HG02870 (cell line): ENCODE results near the gene GRIK4.
A peak's percentile ranks its signal among the peaks of the same experiment; 100 is the strongest.

Experiments
- ATAC-seq: cut with Tn5 transposase; IDR thresholded peaks from one replicate; pipeline ENCODE4 v1.9.1; 2021; ENCODE audit warnings: mild to moderate bottlenecking, moderate library complexity; ENCODE audit not compliant: unreplicated experiment

The GRIK4 gene

DNA sequence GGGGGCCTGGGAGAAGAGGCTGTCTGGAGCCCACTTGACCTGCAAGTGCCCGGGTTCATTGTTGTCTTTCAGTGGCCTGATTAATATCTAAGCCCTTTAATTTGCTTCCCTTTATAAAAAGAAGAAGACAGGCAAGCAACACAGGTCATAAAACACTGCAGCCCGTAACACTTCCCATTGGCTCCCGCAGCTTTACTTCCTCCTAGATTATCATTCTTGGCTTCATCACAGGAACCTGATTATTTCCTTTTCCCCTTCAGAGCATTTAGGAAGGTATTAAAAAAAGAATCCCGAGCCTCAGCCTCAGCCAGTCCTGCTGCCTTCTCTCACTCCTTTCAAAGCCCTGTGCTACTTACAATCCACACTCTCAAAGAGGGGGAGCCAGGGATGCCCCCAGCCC is 183.2 kb downstream of the GRIK4 start:
- no peak for ATAC-seq

DNA sequence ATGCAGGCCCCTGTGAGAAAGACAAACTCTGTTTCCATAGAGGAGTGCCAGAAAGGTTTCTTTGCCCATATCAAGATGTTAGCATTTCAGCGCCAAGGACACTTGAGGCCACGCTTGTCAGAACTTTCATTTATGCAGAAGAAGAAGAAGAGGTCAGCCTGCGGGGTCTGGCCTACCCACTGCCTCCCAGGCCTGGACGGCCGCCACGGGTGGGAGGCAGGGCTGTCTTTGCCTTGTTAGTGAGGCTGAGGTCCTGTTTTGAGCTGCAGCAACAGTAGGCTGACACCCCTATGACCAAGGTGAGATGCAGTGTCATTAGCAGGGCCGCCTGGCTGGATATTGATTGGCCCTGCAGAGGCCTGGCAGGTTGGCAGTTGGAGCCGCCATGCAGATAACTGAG is 183.9 kb downstream of the GRIK4 start:
- ATAC-seq: no peak

DNA sequence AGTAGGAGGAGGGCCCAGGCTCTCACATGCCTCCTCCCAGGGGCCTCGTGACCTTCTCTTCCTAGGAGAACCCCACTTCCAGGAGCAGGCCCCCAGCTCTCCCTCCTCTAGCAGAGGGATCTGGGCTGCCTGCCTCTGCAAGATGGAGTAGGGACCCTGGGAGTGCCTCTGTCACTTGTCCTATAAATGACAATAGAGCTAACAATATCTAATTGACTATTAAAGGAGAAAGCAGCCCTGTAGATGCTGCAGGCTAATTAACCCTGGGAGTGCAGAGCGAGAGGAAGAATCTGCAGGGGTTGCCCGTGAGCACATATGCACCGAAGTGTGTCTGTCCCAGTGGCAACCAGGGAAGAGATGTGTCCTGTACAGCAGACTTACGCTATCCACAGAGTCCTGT is 184.4 kb downstream of the GRIK4 start:
- ATAC-seq: no peak

DNA sequence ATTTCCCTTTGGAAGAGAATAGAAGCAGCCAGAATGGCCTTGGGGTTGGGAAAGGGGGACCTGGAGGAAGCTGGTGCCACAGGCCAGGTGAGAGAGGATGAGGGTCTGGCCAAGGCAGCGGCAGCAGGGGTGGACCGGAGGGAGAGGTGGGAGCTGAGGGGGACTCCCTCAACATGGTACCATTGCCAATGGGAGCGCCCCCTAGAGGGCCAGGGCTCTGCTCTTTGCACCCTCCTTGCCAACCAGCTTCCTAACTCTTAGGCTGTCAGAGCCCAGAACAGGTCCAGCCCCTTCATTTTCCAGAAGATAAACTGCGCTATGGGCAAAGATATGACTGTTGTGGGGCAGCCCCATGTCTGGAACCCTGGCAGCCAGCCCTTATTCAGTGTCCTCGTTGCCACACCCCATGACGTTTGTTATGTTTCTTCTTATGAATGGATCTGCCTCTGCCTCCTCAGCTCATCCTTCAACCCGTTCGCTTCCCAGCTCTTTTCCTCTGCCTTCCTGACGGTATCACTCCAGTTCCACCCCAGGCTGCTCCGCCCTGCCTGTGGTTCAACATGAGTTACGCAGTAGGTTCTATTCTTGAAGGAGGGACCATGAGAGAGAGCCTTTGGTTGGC is 185.2 kb downstream of the GRIK4 start:
- ATAC-seq: no peak

DNA sequence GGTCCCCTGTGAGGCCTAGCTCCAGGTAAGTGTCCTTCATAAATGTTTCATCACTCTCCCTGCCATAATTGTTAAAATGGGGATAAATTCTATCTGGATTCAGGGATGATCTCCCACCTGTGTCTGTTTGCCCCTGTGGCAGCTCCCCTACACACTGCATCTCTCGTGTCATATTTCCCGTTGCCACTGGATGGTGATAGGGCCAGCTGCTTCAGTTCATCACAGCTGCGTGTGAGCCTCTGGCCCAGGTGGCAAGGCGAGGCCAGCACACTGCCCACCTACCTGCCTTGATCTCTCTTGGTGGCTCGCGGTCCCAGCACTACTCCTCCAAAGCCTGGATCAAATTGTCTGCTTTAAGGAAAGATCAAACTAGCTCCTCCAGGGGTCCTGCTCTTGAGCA is 187.4 kb downstream of the GRIK4 start:
- no peak for ATAC-seq

DNA sequence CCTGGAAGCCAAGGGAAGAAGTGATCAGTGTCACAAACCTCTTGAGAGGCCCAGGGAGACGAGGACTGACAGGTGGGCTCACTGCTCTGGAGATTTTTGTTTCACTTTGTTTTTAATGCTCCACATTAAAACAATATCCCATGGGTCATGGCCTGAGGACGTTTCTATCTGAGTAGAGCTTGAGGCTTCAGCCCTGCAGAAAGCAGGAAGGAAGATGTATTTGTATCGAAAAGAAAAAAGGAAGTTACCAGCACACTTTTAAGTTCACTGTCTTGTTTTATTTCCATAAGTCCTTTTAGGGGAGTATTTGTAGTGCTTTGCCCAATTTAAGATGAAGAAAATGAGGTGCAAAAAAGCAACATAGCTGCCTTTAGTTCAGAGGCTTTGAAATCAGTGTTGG is 191.1 kb downstream of the GRIK4 start:
- ATAC-seq: no peak

DNA sequence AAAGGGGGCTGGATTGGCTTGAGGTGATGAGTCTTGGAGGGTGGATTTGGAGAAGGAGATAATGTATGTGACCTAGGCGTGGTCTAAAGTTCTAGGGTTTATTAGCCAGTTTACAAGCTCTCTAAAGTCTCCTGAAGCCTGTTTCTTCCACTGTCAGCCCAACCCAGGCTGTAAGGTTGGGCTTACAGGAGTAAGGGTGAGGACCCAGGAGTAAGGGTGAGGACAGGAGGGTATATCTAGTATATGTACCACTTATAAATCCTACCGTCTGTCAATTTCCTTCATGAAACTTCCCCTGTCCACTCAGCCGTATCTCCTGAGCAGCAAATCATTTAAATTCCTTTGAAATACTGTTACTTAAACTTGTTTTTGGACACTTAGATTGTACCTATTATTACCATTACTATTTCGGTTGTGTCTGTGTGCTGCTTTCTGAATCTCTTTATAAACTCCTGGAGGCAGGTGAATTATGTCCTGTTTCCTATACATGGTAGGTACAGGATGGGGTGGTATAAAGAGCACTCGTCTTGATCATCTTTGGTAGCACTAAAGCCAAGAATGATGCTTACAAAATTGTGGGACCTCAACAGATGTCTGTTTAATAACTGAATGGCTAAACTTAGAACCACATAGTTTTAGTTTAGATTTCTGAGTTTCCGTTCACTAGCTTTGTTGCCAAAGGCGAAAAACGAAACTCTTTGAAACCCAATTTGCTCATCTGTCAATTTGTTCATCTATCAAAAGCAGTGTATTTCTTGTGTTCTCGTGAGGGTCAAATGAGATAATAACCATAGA is 192.0 kb downstream of the GRIK4 start:
- peak; percentile 64 for ATAC-seq

DNA sequence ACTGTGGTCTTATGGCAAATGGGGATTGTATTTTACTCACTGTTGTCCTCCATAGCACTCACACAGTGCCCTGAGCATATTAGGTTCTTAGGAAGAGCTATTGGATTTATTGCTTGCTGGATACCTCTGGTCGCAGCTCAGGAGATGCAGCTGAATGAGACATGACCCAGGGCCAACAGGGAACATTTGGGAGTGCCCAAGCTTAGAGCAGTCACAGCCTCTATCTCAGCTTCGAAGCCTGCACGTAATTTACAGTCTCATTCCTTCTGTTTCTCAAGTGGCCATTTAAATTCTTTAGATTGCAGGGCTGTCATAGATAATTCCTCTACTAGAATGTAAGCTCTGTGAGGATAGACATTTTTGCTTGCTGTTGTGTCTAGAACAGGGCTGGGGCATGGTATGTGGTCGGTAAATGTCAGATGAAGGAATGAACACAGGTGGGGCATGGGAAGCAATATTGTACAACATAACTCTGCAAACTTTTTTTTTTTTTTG is 192.8 kb downstream of the GRIK4 start:
- peak; percentile 9 for ATAC-seq

DNA sequence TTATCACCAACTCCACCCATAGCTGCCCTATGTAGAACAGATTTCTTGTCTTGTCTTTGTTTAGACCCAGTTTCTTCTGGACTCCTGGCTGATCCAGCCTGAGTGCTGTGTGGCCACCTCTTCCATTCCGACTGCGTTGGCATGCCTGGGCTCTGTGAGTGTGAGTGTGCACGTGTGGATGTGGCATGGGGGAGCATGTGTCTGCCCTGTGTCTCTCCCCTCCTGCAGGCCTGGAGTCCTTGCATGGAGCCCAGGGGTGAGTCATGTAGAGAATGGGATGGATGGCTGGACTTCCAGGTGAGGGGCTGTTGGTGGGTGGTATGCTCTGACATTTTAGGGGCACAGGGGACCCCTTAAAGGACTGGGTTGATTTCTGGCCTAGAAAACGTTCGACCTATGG is 194.7 kb downstream of the GRIK4 start:
- ATAC-seq: no peak

DNA sequence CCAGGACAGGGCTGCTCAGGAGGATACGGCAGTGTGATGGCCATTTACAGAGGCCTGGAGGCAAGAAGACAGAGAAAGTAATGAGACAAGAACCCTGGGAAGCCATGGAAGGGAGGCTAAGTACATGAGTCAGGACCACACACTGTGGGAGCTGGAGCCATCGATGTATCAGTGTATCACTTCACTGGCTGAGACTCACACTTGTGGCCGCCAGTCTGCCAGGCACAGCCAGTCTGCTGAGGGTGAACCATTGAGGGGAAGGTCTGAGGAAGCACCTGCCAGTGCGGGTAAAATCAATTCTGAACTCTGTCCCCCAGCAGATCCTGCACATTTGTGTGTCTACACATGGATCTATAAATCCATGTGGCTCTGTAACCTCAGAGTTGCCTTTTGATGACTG is 195.6 kb downstream of the GRIK4 start:
- no peak for ATAC-seq

DNA sequence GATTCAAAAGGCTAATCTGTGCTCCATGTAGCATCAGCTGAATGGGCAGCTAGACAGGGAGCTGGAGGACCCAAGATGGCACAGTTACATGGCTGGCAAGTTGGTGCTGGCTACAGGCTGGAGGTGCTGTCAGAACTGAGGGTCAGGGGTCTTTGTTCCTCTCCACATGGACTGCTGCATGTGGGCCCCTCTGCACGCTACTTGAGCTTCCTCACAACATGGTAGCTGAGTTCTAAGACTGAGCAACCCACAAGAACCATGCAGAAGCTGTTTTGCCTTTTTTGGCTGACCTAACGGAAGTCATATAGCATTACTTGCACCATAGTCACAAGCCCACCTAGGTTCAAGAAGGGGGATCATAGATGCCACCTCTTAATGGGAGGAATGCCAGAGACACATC is 196.1 kb downstream of the GRIK4 start:
- no peak for ATAC-seq

DNA sequence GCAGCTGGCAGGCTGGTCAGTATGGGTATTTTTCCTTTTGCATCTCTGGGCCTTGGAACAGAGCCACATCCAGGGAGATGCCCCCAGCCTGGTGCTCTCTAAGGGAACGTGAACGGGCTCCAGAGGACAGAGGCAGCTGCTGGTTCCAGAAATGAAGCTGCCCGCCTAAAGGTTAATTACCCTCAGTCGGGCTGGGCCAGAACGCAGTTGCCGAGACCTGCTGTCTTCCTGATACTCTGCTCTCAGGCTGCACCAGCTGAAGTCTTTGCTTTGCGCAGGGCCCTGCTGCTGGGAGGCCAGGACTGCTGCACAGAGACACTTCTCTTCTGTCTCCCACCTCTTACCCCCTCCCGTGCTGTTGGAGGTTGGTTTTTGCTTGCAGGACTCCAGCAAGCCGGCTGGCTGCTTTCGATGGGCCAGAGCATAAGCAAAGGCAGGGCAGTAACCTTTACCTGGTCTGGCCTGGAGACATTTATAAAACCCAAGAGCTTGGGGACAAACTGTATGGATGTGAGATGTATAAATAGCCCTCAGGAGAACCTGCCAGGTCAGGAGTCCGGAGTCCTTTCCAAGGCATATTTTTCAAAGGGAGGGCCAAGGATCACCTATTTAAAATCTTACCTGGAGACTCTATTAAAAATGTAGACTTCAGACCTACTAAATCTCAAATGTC is 197.1 kb downstream of the GRIK4 start:
- ATAC-seq: no peak

DNA sequence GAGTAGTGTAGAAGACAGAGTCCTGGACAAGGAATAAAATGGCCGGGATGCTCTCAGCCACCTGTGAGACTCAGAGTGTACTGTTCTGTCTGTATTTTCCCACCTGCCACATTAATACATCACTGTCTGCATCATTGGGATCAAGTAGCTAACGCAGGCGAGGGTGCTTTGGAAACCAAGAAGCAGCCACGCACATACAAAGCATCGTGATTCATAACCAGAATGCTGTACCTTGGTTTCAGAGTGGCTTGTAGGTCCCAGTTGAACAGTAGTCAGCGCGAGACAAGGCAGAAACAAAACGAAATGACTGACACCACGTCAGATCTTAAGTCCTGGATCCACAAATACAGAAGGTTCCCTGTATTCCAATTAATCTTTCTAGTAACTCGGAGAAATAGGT is 198.3 kb downstream of the GRIK4 start:
- peak; percentile 97 for ATAC-seq

DNA sequence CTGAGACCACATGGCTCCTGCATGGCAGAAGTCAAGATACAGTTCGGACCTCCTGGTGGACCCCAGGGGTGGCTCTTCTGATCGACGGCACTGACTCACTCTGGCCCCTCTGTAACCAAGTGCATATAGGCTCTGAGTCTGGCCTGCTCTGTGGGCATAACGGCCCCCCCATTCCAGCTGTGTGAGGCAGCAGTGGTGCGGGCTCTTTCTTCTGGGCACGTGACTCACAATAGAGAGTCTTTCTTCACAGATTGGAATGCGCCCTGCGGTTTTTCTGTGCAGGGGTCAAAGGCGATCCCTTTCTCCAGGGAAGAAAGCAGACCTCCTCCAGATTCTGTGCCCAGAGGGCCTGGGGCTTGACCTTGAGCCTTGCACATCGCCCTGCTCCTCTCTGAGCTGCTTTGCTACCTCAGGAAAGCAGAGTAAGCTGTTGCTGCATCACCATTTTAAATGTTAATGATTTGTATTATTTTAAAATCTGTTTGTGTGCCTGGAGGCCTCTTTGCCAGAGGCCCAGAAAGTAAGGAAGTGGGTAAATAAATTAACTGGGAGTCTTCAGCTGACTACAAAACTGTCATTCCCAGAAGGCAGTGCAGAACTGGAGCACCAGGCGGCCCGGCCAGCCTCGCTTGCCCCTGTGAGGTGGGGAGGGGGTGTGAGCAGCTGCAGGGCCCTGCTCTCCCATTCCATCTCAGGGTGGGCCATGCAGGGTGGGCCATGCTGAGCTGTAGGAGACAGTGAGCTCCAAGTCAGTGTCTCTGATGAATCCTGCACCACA is 199.0 kb downstream of the GRIK4 start:
- ATAC-seq: peak; percentile 24

DNA sequence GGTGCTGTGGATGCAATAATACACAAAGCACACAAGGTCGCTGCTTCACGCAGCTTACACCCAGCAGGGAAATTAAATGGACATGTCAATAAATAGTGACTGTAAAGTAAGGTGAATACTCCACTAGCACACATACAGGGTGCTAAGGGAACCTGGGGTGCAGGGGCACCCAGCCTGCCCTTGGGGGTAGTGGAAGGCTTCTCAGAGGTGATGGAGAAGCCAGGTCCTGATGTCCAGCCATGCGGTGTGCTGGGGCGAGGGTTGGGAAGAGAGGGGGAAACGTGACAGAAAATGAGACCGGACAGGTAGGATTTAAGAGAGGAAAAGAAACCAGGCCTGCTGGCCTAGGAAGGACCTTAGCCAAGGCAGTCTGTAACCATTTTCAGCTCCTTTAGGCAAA is 200.5 kb downstream of the GRIK4 start:
- no peak for ATAC-seq

DNA sequence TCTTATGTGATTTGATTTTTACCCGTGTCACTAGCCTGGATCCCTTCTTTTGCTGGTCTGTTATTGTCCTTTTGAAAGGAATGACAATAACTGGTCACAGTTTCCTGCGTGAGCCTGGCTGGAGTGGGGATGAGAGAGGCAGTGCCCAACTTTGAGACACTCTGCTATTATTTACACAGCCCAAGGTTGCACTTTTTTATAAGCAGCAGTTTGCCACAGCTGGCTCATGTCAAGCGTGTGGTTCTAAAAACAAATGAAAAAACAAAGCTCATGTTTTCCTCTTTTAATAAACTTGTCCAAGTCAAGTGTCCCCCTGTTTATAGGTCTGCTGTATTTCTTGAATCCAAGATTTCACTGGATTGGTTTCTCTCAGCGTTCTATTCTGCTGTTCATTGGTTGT is 201.3 kb downstream of the GRIK4 start:
- no peak for ATAC-seq

DNA sequence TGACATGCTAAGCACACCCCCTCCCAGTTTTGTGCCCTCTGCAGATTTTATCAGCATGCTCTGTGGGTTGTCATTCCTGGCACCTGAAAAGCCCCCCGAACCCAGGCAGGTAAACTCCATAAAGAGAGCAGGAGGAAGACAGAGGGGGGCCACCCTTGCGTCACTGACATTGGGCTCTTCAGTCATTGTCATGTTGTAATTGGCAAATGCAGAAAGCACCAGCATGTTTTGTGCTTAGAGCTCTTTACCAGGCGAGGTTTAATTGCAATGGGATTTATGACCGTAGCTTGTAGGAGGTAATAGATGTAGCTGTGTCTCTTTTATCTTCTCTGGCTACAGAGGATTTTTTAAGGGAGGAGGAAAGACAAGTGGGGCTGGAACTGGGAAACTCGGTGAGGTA is 201.7 kb downstream of the GRIK4 start:
- no peak for ATAC-seq

DNA sequence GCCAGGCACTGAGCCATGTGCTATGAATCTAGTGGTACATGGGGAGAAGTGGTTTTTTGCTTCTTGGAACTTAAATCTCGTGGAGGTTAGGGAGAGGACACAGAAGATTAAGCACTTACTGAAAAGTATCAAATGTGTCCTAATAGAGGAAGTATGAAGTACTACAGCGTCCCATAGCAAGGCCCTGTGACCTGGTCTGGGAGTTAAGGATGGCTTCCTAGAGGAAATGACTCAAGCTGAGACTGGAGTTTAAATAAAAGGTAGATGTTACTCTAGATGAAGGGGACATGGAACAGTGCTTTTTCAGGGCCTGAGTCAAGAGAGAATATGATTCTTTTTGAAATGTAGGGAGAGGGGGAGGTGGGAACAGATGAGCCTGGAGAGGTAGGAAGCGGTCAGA is 202.9 kb downstream of the GRIK4 start:
- ATAC-seq: no peak

DNA sequence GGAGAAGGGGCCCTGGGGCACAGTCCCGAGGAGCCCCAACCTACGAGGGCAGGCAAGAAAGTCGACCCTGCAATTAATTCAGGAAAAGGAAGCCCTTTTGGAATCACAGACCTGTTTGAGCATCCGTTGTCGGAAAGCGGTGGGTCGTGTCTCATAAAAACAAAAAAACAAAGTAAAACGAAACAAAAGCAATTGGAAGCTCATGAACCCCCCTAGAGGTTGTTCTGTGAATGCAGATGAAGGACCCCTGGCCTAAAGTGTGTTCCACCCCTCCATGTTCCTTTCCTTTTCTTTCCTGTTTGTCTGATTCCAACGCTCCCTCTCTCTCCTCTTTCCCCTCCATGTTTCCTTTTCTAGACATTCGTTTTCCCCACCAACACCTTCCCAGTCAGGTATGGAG is 203.7 kb downstream of the GRIK4 start:
- ATAC-seq: no peak

DNA sequence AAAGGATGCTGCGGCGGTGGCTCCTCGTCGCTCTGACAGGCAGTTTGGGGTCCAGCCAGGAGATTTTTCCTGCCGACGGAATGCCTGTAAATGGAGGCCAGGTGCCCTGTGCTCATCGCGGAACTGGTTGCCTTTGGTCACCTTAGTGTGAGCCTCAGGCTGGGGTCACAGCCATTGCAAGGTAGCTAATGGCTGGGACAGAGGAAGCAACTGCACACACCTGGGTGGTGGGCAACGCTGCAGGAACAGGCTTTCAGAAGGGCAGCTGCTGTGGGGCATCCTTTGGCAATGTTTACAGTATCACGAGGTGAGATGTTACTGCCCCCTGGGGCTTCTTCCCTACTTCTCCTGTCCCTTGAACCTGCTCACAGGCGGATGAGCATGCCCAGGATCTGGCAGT is 205.5 kb downstream of the GRIK4 start:
- no peak for ATAC-seq

DNA sequence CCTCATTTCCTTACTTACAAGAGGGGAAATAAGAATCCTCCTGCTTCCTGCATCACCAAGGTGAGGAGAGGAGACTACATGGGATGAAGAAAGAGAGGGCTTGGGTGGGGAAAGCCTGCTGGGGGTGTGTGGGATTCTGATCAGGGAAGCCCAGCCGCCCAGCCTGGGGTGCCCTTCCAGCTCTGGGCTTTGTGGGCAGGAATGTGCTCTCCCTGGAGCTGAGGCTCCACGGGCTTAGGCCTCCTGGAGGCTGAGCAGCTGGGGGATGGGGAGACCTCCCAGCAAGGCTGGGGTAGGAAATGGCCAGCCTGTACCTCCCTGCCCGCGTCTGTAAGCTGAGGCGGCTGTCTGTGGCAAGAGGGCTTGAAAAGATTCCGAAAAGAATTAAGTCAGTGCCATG is 206.1 kb downstream of the GRIK4 start:
- ATAC-seq: no peak
